ENCODE results near the gene GLO1.
"Not testable (repeated sequence)": the region's sequence is repeated elsewhere in the genome, so short reads cannot be mapped to it uniquely, and the experiment has no call there.

GLO1 gene

DNA sequence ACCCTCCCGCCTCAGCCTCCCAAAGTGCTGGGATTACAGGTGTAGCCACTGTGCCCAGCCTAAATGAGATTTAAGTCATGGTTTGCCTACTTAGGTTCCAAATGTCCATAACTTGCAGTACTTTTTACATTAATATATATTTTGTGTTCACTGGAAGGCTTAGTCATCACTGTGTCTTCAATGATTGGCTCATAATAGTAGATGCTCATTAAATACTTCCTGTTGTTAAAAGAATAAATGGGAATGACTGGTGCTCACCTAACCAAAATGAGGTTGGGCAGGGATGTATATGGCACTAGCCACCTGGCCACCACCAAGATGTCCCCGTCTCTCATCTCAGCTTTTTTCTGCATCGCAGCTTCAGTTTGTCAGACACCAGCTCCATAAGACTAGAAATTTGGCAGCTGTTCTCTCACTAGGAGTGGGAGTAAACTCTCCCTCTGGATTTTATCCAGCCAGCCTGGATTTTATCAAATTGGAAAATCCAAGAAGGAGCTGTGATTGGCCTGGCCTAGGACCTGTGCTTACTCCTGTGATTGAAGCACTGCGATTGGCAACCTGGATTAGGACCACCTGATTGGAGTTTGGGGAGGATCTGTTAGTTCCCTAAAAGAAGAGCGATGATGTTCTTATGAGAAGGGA, 1.1 kb upstream of the GLO1 start:
- DNase-seq, result no peak

DNA sequence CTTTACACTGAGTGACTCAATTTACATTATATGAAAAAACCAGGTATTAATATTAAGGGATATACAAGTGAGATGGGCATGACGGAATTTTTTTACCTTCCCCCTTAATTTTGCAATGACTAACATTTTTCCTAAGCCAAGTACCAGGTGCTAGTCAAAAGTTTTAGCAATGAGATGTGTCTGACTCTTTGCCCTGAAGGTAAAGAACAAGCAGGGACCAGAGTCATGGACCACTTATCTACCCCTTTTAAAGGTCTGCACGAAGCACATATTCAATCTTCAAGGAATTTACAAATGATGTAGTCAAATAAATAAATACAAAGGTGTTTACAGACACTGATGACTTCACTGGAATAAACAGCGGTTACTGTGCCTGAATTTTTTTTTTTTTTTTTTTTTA, 1.4 kb downstream of the GLO1 start:
- no peak for DNase-seq

DNA sequence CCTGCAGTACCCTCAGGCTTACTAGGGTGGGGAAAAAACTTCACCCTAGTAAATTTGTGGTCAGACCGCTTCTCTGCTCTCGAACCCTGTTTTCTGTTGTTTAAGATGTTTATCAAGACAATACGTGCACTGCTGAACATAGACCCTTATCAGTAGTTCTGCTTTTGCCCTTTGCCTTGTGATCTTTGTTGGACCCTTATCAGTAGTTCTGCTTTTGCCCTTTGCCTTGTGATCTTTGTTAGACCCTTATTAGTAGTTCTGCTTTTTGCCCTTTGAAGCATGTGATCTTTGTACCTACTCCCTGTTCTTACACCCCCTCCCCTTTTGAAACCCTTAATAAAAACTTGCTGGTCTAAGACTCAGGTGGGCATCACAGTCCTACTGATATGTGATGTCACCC, 3.2 kb downstream of the GLO1 start:
- DNase-seq, result not testable (repeated sequence)

DNA sequence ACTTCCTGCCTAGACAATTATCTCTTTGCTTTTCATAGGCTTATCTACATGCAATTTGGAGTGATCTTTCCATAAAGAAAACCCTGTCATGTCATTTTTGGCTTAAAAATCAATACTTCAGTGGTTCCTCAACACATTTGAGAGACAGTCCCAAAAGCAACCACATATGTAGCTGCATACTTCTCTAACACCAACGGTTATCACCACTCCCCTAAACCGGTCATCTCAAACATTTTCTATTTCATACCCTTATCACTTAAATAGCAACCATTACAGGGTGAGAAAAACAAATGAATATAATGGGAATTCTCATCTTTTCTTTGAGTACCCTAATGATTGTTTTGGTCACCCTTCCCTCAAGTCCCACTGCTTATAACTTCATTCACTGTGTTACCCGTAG, 5.1 kb downstream of the GLO1 start:
- DNase-seq, result no peak

DNA sequence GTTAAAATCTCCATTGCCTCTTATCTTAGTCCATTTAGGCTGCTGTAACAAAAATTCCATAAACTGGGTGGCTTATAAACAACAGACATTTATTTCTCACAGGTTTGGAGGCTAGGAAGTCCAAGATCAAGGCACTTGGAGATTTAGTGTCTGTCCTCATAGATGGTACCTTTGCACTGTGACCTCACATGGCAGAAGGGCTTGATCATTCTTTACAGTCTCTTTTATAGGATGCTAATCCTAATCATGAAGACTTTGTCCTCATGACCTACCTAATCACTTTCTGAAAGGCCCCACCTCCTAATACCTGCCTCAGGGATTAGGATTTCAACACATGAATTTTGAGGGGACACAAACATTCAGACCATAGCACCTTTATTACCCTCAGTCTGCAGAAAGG, 6.6 kb downstream of the GLO1 start:
- DNase-seq, result no peak

DNA sequence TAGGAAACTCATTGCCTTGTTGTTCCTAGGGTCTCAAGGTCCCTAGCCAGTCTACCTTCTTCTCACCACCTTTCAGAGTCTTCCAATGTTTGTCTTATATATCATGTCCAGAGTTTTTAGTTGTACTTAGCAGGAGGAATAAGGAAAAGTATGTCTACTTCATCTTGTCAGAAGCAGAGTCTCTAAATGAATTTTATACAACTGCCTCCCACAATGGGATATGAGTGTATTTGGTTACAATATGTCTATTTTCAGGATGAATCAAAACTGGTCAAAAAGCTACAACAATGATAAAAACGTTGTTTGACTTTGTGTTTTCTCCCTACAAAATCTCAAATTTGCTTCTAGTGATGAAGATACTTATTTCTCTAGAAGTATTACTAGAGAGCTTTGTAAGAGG, 7.0 kb downstream of the GLO1 start:
- no peak for DNase-seq

DNA sequence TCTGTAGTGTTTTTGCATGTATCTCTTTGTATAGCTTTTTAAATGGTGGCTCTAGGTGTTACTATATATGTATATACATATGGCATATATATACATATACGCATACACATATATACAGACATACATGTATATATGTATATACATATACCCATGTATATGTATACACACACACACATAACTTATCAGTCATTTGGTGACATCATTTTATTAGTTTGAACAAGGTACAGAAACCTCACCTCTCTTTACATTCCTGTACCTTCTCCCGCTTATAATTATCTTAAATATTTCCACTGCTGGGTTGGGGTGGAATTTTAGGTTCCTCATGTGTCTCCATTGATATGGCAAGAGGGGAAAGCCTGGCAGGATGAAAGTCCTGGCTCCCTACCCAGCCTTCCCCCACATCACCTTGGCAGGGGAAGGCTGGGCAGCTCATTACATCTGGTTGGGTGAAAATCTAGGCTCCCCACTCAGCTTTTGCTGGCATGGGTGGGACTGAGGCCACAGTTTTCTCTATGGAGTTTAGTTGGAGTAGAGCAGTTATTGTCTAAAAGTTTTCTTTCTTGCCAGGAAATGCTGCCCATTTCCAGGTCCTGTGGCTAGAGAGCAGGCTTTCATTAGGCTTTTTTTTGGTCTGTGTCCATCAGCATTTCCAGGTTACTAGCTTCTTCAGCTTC, 7.6 kb downstream of the GLO1 start:
- DNase-seq, result no peak

DNA sequence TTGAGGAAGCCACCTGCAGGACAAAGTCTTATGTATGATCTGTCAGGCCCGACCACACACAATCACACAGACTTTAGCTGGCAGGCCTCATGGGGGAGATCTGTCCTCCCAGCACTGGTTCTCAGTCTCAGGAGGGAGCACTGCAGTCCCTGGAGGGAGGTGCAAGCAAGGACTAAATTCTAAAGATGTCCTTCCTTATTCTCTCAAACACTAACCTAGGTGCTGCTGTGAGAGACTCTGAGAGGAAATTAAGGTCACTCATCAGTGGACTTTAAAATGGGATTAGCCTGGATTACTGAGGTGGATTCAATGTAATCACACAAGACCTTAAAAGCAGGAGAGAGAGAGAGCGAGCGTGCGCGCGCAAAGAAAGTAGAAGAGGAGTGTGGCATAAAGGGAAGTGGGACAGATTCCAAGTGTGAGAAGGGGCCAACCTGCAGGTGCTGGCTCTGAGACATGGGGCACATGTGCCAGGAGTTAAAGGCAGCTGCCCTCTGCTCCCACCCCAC, 14.3 kb downstream of the GLO1 start:
- DNase-seq, result no peak

DNA sequence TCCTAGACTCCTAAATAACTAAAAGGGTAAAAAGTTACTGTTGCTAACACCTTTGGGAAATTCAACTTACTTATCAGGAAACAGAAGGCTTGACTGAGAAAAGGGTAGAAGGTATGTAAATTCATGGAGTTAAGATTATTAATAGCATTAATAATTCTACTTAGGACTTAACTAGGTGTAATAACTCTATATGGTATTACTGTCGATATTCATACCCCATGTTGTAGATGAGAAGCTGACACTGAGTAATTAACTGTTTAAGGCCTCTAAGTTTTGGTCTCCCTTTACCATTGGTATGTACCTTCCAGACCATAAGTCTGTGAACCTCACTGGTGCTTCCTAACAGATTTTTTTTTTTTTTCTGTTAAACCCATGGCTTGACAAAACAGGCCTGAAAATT, 15.4 kb downstream of the GLO1 start:
- DNase-seq, result no peak

DNA sequence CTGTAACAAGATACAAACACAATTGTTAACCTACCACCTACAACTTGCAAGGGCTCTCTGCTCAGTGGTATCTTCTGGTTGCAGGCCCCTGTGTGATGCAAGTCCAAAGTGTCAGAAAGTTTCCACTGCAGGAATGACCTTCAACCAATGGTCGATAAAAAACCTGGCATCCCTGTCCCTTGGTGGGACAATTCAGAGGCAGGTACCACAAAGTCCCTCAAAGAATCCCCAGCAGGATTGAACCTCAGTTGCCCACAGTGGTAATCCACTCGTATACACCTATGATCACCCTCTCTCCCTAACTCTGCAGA, 15.9 kb downstream of the GLO1 start:
- DNase-seq, result no peak

DNA sequence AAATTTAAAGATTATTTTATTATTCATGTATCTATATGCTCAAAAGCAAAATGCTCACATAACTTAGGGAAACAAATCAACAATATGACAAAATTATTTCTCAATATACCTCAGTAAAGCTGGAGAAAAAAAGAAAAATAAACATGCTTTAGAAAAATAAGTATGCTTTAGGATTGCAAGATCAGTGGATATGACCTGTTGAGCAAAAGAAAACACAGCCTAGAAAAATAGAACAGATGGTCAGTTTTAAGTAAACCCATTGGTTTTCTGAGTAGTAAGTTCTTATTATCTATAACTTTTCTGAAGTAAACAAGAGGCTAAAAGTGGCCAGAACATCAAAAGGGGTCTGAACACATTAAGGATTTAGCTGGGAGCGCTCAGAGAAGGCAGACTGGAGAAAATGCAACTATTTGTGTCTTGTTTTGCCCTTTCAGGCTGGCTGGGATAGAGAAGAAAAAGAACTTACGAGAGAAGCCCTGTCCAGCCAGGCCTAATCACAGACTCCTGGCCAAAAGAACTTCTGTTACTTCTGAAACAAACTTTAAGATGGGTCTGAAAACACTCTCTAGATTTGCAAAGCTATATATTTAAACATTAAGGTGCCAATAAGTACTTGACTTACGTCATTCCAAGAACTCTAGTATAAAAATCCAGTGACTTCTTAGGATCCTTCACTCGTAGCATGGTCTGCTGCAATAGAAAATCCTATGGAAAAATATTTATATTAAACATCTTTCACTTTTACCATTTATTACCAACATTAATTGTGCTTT, 16.5 kb downstream of the GLO1 start:
- no peak for DNase-seq

DNA sequence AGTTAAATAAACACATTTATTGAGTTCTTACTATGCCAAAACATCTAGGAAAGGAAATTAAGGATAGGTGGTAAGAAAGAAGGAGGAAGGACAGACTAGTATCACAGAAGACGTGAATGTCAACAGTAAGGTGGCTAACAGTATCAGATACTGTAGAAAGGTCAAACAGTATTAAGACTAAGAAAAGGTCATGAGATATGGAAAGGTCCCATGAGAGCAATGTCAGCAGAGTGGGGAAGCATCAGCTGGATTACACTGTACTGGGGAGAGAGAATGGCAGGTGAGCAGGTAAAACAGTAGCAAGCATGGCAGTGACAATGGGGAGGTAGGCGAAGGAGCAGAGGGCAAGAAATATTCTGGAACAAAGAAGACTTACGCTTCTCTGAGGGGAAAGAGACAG, 18.0 kb downstream of the GLO1 start:
- DNase-seq, result no peak

DNA sequence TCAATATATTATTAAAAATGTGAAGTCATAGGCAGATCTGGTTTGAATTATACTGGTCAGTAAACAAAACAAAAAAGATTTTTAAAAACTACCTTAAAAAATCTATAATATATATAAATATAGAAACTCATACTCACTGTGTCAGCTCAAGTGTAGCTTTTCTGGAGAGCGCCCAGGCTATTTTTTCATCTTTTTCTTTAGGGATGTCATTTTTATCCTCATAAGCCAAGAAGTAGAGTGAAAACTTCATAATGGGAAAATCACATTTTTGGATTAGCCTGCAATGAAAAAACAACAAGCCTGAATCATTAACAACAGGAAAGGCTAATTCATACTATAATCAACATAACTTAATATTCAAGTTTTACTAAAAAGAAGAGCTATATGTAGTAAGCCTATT, 18.7 kb downstream of the GLO1 start:
- no peak for DNase-seq

DNA sequence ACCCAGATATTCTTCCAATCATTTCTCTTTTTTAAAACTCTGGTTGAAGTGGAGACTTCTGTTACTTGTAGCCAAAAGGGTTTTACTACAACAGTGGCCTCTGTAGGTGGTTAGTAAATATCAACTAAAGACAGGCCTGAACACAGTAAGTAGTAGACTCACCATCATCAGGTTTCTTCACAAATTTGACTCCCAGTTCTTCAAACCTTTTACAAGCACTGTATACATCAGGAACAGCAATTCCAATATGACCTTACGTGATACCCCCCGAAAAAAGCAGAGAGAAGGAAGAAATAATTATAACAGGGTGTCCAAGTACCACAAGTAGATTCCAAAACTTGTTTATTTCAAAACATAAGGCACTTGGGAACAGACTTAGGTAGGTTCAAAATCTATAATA, 21.1 kb downstream of the GLO1 start:
- DNase-seq, result no peak

DNA sequence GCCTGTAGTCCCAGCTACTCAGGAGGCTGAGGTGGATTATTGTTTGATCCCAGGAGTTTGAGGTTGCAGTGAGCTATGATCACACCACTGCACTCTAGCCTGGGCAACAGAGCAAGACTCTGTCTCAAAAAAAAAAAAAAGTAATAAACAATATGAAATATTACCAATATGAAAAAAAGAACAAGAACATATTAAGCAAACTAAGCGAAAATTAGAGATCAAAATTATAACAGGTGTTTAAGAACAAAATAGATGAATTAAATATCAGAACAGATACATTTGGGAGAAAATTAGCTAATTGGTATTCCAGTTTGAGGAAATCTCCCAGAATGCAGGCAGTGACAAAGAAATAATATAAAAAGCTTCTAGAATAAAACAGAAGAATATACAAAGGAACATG, 23.3 kb downstream of the GLO1 start:
- DNase-seq, result no peak

DNA sequence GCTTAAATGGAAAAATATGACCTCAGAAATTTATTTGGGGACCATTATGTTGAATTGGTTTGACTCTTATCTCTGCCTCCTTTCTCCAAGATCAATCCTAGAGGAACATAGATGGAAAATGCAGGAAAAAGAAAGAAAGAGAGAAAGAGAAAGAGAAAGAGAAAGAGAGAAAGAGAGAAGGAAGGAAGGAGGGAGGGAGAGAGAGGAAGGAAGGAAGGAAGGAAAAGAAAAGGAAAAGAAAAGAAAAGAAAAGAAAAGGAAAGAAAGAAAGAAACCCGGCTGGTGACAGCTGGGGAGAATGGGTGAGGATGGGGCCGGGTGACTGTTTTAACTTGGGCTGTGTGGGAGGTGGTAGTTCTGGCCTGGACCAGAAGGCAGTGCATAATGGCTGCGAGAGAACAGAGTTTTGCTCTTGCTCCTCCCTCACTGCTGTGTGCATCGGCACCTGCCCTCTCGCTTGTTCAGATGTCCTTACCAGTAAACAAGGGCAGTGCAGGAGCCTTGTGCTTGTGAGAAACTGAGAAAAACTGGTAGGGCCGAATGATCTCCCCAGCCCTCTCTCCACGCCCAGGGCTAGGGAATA, 24.7 kb downstream of the GLO1 start:
- no peak for DNase-seq

DNA sequence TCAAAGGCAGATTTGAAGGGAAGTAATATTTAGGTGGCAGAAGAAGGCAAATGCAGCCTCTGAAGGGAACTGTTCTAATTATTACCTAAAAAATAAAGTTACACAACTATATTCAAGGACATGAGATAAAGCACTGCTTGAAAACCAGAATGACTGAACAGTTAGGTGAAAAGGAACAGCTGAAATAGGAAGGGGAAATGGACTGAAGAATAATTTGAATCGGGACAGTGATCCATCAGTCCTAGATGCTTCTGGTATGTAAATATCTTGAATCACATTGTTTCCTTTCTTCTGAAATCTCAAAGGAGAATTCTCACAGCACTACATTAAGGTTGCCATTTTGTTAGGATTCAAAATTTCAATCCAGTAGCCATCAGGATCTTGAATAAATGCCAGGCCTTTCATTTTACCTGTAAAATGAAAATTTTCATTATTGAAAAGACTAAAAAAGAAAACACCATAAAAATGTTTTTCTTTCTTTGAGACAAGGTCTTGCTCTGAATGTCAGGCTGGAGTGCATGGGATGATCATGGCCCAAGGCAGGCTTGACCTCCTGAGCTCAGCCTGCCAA, 25.9 kb downstream of the GLO1 start:
- DNase-seq, result no peak

DNA sequence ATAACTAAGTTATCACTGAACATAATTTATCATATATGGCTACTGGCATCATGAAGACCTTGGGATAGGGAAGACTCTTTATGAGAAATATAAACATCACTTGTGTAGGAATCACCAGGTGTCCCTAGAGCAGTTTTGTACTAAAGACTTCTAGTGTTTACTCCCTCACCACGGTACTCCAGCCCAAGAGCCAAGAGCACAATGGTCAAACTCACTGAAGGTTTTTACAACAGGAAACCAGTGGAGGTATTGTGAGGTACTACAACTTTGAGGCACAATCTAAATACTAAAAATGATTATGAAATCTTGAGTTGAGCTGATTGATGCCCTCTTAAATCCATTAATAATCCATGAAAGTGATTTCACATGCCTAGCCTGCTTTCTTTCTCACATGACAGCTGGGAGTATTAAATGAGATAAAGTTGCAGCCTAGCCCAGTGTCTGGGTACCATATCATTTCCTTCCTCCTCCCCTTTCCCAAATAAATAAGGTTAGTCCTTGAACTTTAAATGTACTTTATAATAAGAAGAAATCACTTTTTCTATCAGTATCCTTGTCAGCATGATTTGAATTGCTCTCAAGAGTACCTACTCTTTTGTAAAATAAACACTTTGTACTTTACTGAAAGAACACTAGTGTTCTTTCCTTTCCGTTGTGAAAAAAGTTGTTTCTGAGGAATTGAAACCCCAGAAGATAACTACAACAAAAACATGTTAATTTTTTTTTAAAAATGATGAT, 26.5 kb downstream of the GLO1 start:
- DNase-seq, result no peak

DNA sequence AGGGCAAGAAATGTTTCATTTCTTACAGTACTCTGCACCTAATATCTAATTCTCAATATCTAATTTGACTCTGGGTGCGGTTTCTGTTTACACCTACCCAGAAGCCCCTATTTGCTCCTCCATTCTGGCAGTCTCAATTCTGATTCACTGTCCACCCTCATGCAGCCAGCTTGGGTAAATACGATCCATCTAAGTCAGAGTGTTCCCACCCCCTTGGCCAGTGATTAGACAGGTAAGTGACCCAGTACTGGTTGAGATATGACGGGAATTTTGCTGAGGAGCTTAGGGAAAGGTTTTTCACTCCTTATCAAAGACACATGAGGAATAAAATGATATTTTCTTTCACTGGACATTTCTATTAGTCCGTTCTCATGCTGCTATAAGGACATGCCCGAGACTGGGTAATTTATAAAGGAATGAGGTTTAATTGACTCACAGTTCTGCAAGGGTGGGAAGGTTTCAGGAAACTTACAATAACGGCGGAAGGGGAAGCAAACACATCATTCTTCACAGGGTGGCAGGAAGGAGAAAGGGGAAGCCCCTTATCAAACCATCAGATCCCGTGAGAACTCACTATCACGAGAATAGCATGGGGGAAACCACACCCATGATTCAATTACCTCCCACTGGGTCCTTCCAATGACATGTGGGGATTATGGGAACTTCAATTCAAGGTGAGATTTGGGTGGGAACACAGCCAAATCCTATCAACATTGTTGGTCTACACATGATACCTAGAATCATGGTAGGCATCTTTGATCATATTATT, 29.4 kb downstream of the GLO1 start:
- DNase-seq, result peak; percentile 6 to 15

DNA sequence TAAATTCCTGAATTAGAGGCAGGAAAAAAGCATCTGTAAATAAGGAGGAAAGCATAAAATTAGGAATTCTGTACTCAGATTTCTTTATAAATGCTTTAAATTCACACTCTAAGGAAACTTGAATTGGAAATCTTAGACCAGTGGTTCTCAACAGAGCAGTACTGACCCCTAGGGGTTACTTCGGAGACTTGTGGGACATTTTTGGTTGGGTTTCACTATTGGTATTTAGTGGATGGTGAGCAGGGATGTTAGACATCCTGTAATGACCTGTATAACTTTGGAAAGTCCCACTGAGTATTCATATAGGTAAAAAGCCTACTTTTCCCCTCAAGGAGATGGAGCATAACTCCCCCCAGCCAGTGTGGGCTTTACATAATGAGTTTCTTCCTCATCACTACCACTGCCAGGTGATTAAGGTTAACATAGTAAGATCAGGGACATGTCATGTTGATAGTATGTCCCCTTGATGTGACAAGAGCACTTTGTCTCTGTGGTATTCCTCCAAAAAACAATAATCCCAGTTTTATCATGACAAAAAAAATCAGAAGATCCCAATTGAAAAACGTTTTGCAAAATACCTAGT, 31.0 kb downstream of the GLO1 start:
- DNase-seq, result peak; percentile 11 to 16

DNA sequence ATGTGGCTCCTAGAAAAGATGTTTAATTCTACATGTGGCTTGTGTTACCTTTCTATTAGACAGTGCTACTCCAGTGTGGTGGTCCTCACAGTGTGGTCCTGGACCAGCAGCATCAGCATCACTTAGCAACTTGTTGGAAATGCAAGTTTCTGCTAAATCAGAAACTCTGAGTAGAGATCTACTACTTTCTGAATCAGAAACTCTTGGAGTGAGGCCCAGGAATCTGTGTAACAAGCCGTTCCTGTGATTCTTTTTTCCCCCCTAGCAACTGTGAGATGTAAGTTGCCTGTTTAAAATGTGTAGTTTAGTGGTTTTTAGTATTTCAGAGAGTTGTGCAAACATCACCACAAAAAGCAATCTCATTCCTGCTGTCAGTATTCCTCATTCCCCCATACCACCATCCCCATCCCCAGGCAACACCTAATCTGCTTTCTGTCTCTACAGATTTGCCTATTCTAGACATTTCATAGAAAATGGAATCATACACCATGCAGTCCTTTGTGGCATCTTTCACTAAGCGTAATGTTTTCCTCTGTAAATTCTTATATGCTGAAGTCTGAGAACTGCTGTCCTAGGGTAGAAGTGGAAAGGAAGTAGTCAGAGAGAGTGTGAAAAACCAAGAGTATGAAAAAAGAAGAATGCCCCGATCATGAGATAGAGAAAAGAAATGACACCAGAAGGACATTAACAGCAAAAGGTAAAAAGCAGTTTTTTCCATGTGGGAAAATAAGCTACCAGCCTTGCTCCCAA, 44.4 kb downstream of the GLO1 start:
- no peak for DNase-seq

Measured in stimulated activated CD4-positive, alpha-beta T cell treated with anti-CD3 and anti-CD28 coated beads, Interleukin-2, amount 100 ng/mL, for 48 hours (primary cell).